ENCODE results near the gene RASGRF2. TPM values are rescaled to one million over a fixed set of nuclear protein-coding genes. Genes with fewer than 3 reads are reported as not detected.

Gene RASGRF2
- total RNA-seq, 1 experiment from 2014 or later: 0.18 TPM

- Histone ChIP-seq H2AFZ (ENCODE audit: low read length) (no peak overlapping the region), H3K79me2 (ENCODE audit: low read length) (no peaks in the 10 kb centered on the region), H3F3A (ENCODE audit: low read length, unreplicated experiment) (no peaks in the 10 kb centered on the region), H3K4me2 (ENCODE audit: low read length) (no peak overlapping the region), H3K9ac (ENCODE audit: low read length) (no peak overlapping the region), H3K36me3 (ENCODE audit: low read depth, low read length) (no peaks in the 10 kb centered on the region), H3K9me2 (replicated peaks; ENCODE audit: low read length) (no peaks in the 10 kb centered on the region), H3K27ac (ENCODE audit: low read length) (no peak overlapping the region), H3K4me3 (ENCODE audit: low read length) (no peak overlapping the region), H4K20me1 (ENCODE audit: low read length) (no peaks in the 10 kb centered on the region), H3K4me1 (ENCODE audit: insufficient read depth, low read length) (no peaks in the 10 kb centered on the region), H3K9me3 (ENCODE audit: low read length) (no peaks in the 10 kb centered on the region), H3K27me3 (ENCODE audit: low read length) (peaks cover 8% of the 10 kb centered on the region; the same call in 1 of the 2 replicates)
- intact Hi-C loops (cut with micrococcal nuclease): loop anchor here (10.0 kb wide), 1 partner anchor 171 kb away; no protein-coding TSS in a partner anchor
- no peak for TF ChIP-seq EZH2 (IDR thresholded peaks at IDR 0.05; ENCODE audit: low read length, unreplicated experiment)
- TF ChIP-seq, protein P1, sequence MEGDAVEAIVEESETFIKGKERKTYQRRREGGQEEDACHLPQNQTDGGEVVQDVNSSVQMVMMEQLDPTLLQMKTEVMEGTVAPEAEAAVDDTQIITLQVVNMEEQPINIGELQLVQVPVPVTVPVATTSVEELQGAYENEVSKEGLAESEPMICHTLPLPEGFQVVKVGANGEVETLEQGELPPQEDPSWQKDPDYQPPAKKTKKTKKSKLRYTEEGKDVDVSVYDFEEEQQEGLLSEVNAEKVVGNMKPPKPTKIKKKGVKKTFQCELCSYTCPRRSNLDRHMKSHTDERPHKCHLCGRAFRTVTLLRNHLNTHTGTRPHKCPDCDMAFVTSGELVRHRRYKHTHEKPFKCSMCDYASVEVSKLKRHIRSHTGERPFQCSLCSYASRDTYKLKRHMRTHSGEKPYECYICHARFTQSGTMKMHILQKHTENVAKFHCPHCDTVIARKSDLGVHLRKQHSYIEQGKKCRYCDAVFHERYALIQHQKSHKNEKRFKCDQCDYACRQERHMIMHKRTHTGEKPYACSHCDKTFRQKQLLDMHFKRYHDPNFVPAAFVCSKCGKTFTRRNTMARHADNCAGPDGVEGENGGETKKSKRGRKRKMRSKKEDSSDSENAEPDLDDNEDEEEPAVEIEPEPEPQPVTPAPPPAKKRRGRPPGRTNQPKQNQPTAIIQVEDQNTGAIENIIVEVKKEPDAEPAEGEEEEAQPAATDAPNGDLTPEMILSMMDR (conservative IDR thresholded peaks at IDR 0.05; ENCODE audit: low read depth, low read length): no peak
- no peak for TF ChIP-seq EZH2phosphoT487 (IDR thresholded peaks at IDR 0.05; ENCODE audit: borderline replicate concordance, low read length)
- DNase-seq (no peak), ATAC-seq (no peak)
- BruUV-seq (replicated peaks): no TSS peak
- ChIA-PET CTCF (no interaction called here), POLR2A (ENCODE audit: unreplicated experiment) (no interaction called here)
Observed at GRCh38 chr5:81105261-81105877, 145.2 kb downstream of the RASGRF2 start.

DNA sequence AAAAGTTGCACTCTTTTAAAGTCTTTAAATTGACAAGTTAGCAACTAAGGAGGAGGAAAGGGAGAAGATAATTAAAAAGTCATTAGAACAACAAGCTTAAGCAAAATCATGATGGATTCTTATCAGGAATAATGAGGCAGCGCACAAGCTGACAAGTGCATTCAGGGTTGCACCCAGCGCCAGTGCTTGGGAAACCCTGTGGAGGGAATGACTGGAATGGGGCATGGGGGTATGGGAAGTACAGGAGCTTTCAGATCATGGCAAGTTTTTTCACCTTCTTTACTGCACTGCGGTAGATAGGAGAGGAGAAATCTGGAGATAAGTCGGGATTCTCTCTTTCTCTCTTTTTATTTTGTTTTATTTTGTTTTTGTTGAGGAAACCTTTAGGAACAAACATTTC lies 155.1 kb downstream of the RASGRF2 start:
- TF ChIP-seq EZH2 (IDR thresholded peaks at IDR 0.05; ENCODE audit: low read length, unreplicated experiment) (no peak), EZH2phosphoT487 (IDR thresholded peaks at IDR 0.05; ENCODE audit: borderline replicate concordance, low read length) (no peak)
- TF ChIP-seq, protein P1 (conservative IDR thresholded peaks at IDR 0.05; ENCODE audit: low read depth, low read length): no peak
- CTCF ChIA-PET: no interaction called here
- ATAC-seq (no peak), DNase-seq (no peak)
- no peaks in the 10 kb centered on the region for H4K20me1 ChIP-seq (ENCODE audit: low read length)
- H3K9me3 ChIP-seq (ENCODE audit: low read length): no peaks in the 10 kb centered on the region
- POLR2A ChIA-PET (ENCODE audit: unreplicated experiment): no interaction called here
- no TSS peak for BruUV-seq (replicated peaks)
- peaks cover 12% of the 10 kb centered on the region; the same call in 1 of the 2 replicates for H3K27me3 ChIP-seq (ENCODE audit: low read length)
- no peak overlapping the region for H3K27ac ChIP-seq (ENCODE audit: low read length)
- H2AFZ ChIP-seq (ENCODE audit: low read length): no peak overlapping the region
- H3K4me1 ChIP-seq (ENCODE audit: insufficient read depth, low read length): no peaks in the 10 kb centered on the region
- H3K4me2 ChIP-seq (ENCODE audit: low read length): no peak overlapping the region
- H3K36me3 ChIP-seq (ENCODE audit: low read depth, low read length): no peaks in the 10 kb centered on the region
- intact Hi-C loops (cut with micrococcal nuclease): no loop called here
- H3K79me2 ChIP-seq (ENCODE audit: low read length): no peaks in the 10 kb centered on the region
- no peaks in the 10 kb centered on the region for H3K9me2 ChIP-seq (replicated peaks; ENCODE audit: low read length)
- no peak overlapping the region for H3K9ac ChIP-seq (ENCODE audit: low read length)
- H3K4me3 ChIP-seq (ENCODE audit: low read length): no peak overlapping the region
- H3F3A ChIP-seq (ENCODE audit: low read length, unreplicated experiment): no peaks in the 10 kb centered on the region

DNA sequence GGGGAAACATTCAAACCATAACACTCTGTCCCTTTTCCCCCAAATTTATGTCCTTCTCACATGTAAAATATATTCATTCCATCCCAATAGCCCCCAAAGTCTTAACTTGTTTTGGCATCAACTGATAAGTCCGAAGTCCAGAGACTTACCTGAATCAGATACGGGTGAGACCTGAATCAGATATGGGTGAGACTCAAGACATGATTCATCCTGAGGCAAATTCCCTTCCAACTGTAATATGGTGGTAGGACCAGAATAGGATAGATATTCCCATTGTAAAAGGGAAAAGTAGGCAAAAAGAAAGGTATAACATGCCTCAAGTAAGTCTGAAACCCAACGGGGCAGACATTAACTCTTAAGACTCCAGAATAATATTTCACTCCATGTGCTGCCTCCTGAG lies 157.4 kb downstream of the RASGRF2 start:
- H3K79me2 ChIP-seq (ENCODE audit: low read length): no peaks in the 10 kb centered on the region
- 0 out of 2 replicates have a peak, but pooled peaks cover 10% of the 10 kb centered on the region for H3K27me3 ChIP-seq (ENCODE audit: low read length)
- DNase-seq (no peak), ATAC-seq (no peak)
- intact Hi-C loops (cut with micrococcal nuclease): no loop called here
- BruUV-seq (replicated peaks): no TSS peak
- no peaks in the 10 kb centered on the region for H3K4me1 ChIP-seq (ENCODE audit: insufficient read depth, low read length)
- no peak overlapping the region for H3K4me3 ChIP-seq (ENCODE audit: low read length)
- ChIA-PET CTCF (no interaction called here), POLR2A (ENCODE audit: unreplicated experiment) (no interaction called here)
- no peaks in the 10 kb centered on the region for H3F3A ChIP-seq (ENCODE audit: low read length, unreplicated experiment)
- no peaks in the 10 kb centered on the region for H3K9me2 ChIP-seq (replicated peaks; ENCODE audit: low read length)
- no peak overlapping the region for H3K27ac ChIP-seq (ENCODE audit: low read length)
- no peak overlapping the region for H2AFZ ChIP-seq (ENCODE audit: low read length)
- H3K4me2 ChIP-seq (ENCODE audit: low read length): no peak overlapping the region
- no peaks in the 10 kb centered on the region for H4K20me1 ChIP-seq (ENCODE audit: low read length)
- H3K9me3 ChIP-seq (ENCODE audit: low read length): no peaks in the 10 kb centered on the region
- H3K9ac ChIP-seq (ENCODE audit: low read length): no peak overlapping the region
- no peaks in the 10 kb centered on the region for H3K36me3 ChIP-seq (ENCODE audit: low read depth, low read length)
- TF ChIP-seq EZH2 (IDR thresholded peaks at IDR 0.05; ENCODE audit: low read length, unreplicated experiment) (no peak), EZH2phosphoT487 (IDR thresholded peaks at IDR 0.05; ENCODE audit: borderline replicate concordance, low read length) (no peak)
- TF ChIP-seq, protein P1 (conservative IDR thresholded peaks at IDR 0.05; ENCODE audit: low read depth, low read length): no peak

Measured in PC-3 (cell line).